ENCODE measurements around the gene C20orf173. TPM values are rescaled to one million over a fixed set of nuclear protein-coding genes. Genes with fewer than 3 reads are reported as not detected.

The C20orf173 gene
- total and polyA plus RNA-seq, 8 donors: not detected

DNA sequence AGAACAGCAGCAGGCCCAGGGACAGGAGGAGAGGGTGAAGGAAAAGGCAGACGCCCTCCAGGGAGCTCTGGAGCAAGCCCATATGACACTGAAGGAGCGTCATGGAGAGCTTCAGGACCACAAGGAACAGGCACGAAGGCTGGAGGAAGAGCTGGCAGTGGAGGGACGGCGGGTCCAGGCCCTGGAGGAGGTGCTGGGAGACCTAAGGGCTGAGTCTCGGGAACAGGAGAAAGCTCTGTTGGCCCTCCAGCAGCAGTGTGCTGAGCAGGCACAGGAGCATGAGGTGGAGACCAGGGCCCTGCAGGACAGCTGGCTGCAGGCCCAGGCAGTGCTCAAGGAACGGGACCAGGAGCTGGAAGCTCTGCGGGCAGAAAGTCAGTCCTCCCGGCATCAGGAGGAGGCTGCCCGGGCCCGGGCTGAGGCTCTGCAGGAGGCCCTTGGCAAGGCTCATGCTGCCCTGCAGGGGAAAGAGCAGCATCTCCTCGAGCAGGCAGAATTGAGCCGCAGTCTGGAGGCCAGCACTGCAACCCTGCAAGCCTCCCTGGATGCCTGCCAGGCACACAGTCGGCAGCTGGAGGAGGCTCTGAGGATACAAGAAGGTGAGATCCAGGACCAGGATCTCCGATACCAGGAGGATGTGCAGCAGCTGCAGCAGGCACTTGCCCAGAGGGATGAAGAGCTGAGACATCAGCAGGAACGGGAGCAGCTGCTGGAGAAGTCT, 25.5 kb downstream of the C20orf173 start:
- no peak for ATAC-seq

GRCh38 chr20:35503281-35503680, 26.2 kb downstream of the C20orf173 start:
- Histone ChIP-seq H3K9me3 (no peaks in the 10 kb centered on the region), H3K4me3 (no peak overlapping the region), H3K27me3 (no peaks in the 10 kb centered on the region), H3K4me1 (no peaks in the 10 kb centered on the region), H3K27ac (no peak overlapping the region), H3K36me3 (peaks cover 0 to 98% of the 10 kb centered on the region in 2 donors)
- no peak for DNase-seq
- intact Hi-C loops (cut with DNase I): no loop called here
- TF ChIP-seq, protein P1, sequence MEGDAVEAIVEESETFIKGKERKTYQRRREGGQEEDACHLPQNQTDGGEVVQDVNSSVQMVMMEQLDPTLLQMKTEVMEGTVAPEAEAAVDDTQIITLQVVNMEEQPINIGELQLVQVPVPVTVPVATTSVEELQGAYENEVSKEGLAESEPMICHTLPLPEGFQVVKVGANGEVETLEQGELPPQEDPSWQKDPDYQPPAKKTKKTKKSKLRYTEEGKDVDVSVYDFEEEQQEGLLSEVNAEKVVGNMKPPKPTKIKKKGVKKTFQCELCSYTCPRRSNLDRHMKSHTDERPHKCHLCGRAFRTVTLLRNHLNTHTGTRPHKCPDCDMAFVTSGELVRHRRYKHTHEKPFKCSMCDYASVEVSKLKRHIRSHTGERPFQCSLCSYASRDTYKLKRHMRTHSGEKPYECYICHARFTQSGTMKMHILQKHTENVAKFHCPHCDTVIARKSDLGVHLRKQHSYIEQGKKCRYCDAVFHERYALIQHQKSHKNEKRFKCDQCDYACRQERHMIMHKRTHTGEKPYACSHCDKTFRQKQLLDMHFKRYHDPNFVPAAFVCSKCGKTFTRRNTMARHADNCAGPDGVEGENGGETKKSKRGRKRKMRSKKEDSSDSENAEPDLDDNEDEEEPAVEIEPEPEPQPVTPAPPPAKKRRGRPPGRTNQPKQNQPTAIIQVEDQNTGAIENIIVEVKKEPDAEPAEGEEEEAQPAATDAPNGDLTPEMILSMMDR (IDR thresholded peaks at IDR 0.05): no peak
- ATAC-seq: no peak

More for the DNA sequence above, 25.5 kb downstream of the C20orf173 start:
- no peak for DNase-seq
- TF ChIP-seq, protein P1 (IDR thresholded peaks at IDR 0.05): no peak
- Histone ChIP-seq H3K4me3 (no peak overlapping the region), H3K9me3 (no peaks in the 10 kb centered on the region), H3K27me3 (no peaks in the 10 kb centered on the region), H3K36me3 (peaks cover 0 to 98% of the 10 kb centered on the region in 2 donors), H3K4me1 (no peaks in the 10 kb centered on the region), H3K27ac (no peak overlapping the region)
- intact Hi-C loops (cut with DNase I): no loop called here

- H3K36me3 ChIP-seq: peaks cover 0 to 98% of the 10 kb centered on the region in 2 donors
- ATAC-seq: no peak
- H3K4me3 ChIP-seq: no peak overlapping the region
- no peak for DNase-seq
- intact Hi-C loops (cut with DNase I): no loop called here
- no peaks in the 10 kb centered on the region for H3K27me3 ChIP-seq
- TF ChIP-seq, protein P1 (IDR thresholded peaks at IDR 0.05): no peak
- H3K27ac ChIP-seq: peak overlapping the region in 1 of 2 donors; percentile 16
- no peaks in the 10 kb centered on the region for H3K9me3 ChIP-seq
- H3K4me1 ChIP-seq: no peaks in the 10 kb centered on the region
Measured at GRCh38 chr20:35502352-35502751, 27.1 kb downstream of the C20orf173 start.

DNA sequence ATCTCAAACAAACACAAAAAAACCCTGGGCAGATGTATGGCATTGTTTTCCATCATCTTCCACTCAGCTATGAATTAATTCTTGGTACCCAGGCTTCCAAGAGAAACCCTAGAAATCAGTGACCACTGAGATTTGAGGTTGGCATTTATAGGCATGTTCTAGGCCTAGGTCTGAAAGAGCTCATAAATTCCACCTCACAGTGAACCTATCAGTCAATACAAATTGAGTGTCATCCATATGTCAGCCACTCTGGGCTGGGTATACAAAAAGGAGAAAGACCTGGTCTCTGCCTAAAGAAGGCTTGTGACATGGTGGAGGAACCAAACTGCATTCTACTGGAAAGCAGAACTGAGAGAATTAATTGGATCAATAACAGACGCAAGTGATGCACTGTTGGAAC, 30.2 kb downstream of the C20orf173 start:
- intact Hi-C loops (cut with DNase I): no loop called here
- DNase-seq (no peak), ATAC-seq (no peak)
- Histone ChIP-seq H3K27ac (no peak overlapping the region), H3K4me3 (no peak overlapping the region), H3K9me3 (no peaks in the 10 kb centered on the region), H3K36me3 (peaks cover 0 to 100% of the 10 kb centered on the region in 2 donors), H3K27me3 (no peaks in the 10 kb centered on the region), H3K4me1 (no peaks in the 10 kb centered on the region)
- TF ChIP-seq, protein P1 (IDR thresholded peaks at IDR 0.05): no peak

GRCh38 chr20:35497780-35498189, 31.7 kb downstream of the C20orf173 start:
- ATAC-seq (peak; percentile 34), DNase-seq (no peak)
- H3K4me1 ChIP-seq: no peaks in the 10 kb centered on the region
- intact Hi-C loops (cut with DNase I): no loop called here
- peaks cover 0 to 99% of the 10 kb centered on the region in 2 donors for H3K36me3 ChIP-seq
- H3K4me3 ChIP-seq: no peak overlapping the region
- no peaks in the 10 kb centered on the region for H3K27me3 ChIP-seq
- H3K27ac ChIP-seq: no peak overlapping the region
- no peaks in the 10 kb centered on the region for H3K9me3 ChIP-seq
- TF ChIP-seq, protein P1 (IDR thresholded peaks at IDR 0.05): no peak
